HCT116 (cell line): ENCODE data around the gene ELP2. TPM values are rescaled to one million over a fixed set of nuclear protein-coding genes. Genes with fewer than 3 reads are reported as not detected.

Experiments used
- ATAC-seq: fragments of 200-7000 bp; cut with Tn5 transposase; 2 replicates; pipeline ENCODE4 v1.9.1; 2020; ENCODE audit warnings: mild to moderate bottlenecking, moderate library complexity
- BruUV-seq: library from RNA; stranded (reverse); fragments of 400-500 nt; replicated peaks from 2 replicates; lab custom pipeline; 2021; lab: Mats Ljungman, UMichigan
- CTCF ChIA-PET: fragments of 300-600 bp; sonication (Branson Sonifier 250); formaldehyde crosslinking; loops from one replicate; lab custom pipeline; 2021; ENCODE audit warnings: antibody characterized with exemption; lab: Charles Lee
- POLR2A ChIA-PET: fragments of 300-600, 350-600 bp; sonication (Branson Sonifier 250); formaldehyde crosslinking; loops from one replicate; lab custom pipeline; 2021; ENCODE audit warnings: antibody characterized with exemption; lab: Charles Lee
- RAD21 ChIA-PET, 2 experiments: fragments of 300-600 bp; sonication (Branson Sonifier 250); formaldehyde crosslinking; loops; one replicate each; lab custom pipeline; 2023; ENCODE audit warnings: low total read pairs in 2 of 2; ENCODE audit not compliant: uncharacterized antibody in 2 of 2, unreplicated experiment in 2 of 2, low non-redundant PET in 1 of 2; lab: Charles Lee
- DNase-seq: peaks from one replicate; pipeline ENCODE4 v3.0.0-alpha.2; 2010; ENCODE audit warnings: low read depth, low spot score
- H2AFZ ChIP-seq: fragments of 200-600 bp; shearing (Covaris generic), sonication (generic); 2 replicates; pipeline ENCODE4 v1.6.1; 2017; ENCODE audit warnings: low read depth, mixed run types, mixed read lengths, antibody characterized with exemption, low read length; ENCODE audit not compliant: poor library complexity, severe bottlenecking
- H3K27ac ChIP-seq: 2 replicates; pipeline ENCODE4 v1.5.1; 2012; ENCODE audit warnings: low read depth, low read length
- H3K27me3 ChIP-seq: fragments of 200-600 bp; sonication (generic); 2 replicates; pipeline ENCODE4 v1.6.1; 2016; ENCODE audit warnings: mixed run types, low read length, mixed read lengths; ENCODE audit not compliant: insufficient read depth
- H3K36me3 ChIP-seq, 2 experiments: fragments of 200-500 bp in 1 of 2; fragments of 200-600 bp in 1 of 2; sonication (Bioruptor generic) in 1 of 2; sonication (generic) in 1 of 2; 2 replicates each; pipeline versions ENCODE4 v1.5.1 to v1.6.1; 2014 to 2016; ENCODE audit warnings: low read length in 2 of 2, inconsistent platforms in 1 of 2, mixed read lengths in 1 of 2, mixed run types in 1 of 2; ENCODE audit not compliant: insufficient read depth in 2 of 2, control insufficient read depth in 1 of 2
- H3K4me1 ChIP-seq, 2 experiments: fragments of 200-600 bp in 1 of 2; sonication (generic) in 1 of 2; 2 replicates each; pipeline versions ENCODE4 v1.5.1 to v1.6.1; 2012 to 2017; ENCODE audit warnings: low read length in 2 of 2, inconsistent platforms in 1 of 2, mild to moderate bottlenecking in 1 of 2, mixed read lengths in 1 of 2, mixed run types in 1 of 2, moderate library complexity in 1 of 2; ENCODE audit not compliant: insufficient read depth in 2 of 2, control insufficient read depth in 1 of 2
- H3K4me2 ChIP-seq: fragments of 200-600 bp; sonication (generic); 2 replicates; pipeline ENCODE4 v1.6.1; 2017; ENCODE audit warnings: mixed run types, low read length, mixed read lengths
- H3K4me3 ChIP-seq, 2 experiments: fragments of 200-600 bp in 1 of 2; sonication (generic) in 1 of 2; replicated peaks in 1 of 2; 2 replicates each; pipeline ENCODE4 v1.5.1; 2011 to 2016; ENCODE audit warnings: low read length in 2 of 2, control low read depth in 1 of 2, low read depth in 1 of 2, mild to moderate bottlenecking in 1 of 2, mixed read lengths in 1 of 2, mixed run types in 1 of 2
- H3K79me2 ChIP-seq: fragments of 200-600 bp; sonication (generic); 2 replicates; pipeline ENCODE4 v1.6.1; 2017; ENCODE audit warnings: mild to moderate bottlenecking, mixed run types, low read length, moderate library complexity, mixed read lengths; ENCODE audit not compliant: insufficient read depth
- H3K9ac ChIP-seq: fragments of 200-600 bp; sonication (generic); 2 replicates; pipeline ENCODE4 v1.6.1; 2016; ENCODE audit warnings: low read length, mixed read lengths
- H3K9me2 ChIP-seq: fragments of 200-600 bp; sonication (generic), shearing (Covaris generic); 2 replicates; pipeline ENCODE4 v1.6.1; 2017; ENCODE audit warnings: mixed run types, mild to moderate bottlenecking, moderate library complexity; ENCODE audit not compliant: insufficient read depth
- H3K9me3 ChIP-seq, 2 experiments: fragments of 200-500 bp in 1 of 2; fragments of 200-600 bp in 1 of 2; sonication (Bioruptor generic) in 1 of 2; sonication (generic) in 1 of 2; 2 replicates each; pipeline ENCODE4 v1.6.1; 2014 to 2017; ENCODE audit warnings: low read length in 2 of 2, mixed read lengths in 2 of 2, inconsistent platforms in 1 of 2, low read depth in 1 of 2, mild to moderate bottlenecking in 1 of 2, mixed run types in 1 of 2, moderate library complexity in 1 of 2; ENCODE audit not compliant: control insufficient read depth in 1 of 2, insufficient read depth in 1 of 2
- H4K20me1 ChIP-seq: fragments of 200-600 bp; sonication (generic), shearing (Covaris generic); 2 replicates; pipeline ENCODE4 v1.6.1; 2017; ENCODE audit warnings: mixed run types, mild to moderate bottlenecking, moderate library complexity; ENCODE audit not compliant: insufficient read depth
- CEBPB ChIP-seq: IDR thresholded peaks from 2 replicates; pipeline ENCODE4 v1.6.1; 2012; ENCODE audit warnings: low read depth
- ELF1 ChIP-seq: IDR thresholded peaks from 2 replicates; pipeline ENCODE4 v1.6.1; 2012; ENCODE audit warnings: low read depth, borderline replicate concordance
- FOSL1 ChIP-seq: IDR thresholded peaks from 2 replicates; pipeline ENCODE4 v1.6.1; 2012; ENCODE audit warnings: low read depth
- JUND ChIP-seq: IDR thresholded peaks from 2 replicates; pipeline ENCODE4 v1.6.1; 2012
- POLR2AphosphoS5 ChIP-seq: IDR thresholded peaks from 2 replicates; pipeline ENCODE4 v1.6.1; 2011; ENCODE audit warnings: mild to moderate bottlenecking, low read depth, low read length, moderate library complexity
- SIN3A ChIP-seq: IDR thresholded peaks from 2 replicates; pipeline ENCODE4 v1.6.1; 2012; ENCODE audit warnings: low read depth
- SRF ChIP-seq: IDR thresholded peaks from 2 replicates; pipeline ENCODE4 v1.6.1; 2012; ENCODE audit warnings: low read depth
- ZNF274 ChIP-seq: fragments of 200-500 bp; sonication (Bioruptor generic); IDR thresholded peaks from 2 replicates; pipeline ENCODE4 v1.6.1; 2014; ENCODE audit warnings: mild to moderate bottlenecking, low read depth, low read length, inconsistent platforms
- intact Hi-C: fragments of 100-400 bp; cut with micrococcal nuclease; formaldehyde crosslinking; loops from 2 replicates; pipeline ENCODE4 v1.10.0; 2022
- total RNA-seq: library from RNA; stranded (reverse); gene quantifications from one replicate; pipeline ENCODE4 v1.2.1, GENCODE V29; 2021; ENCODE audit not compliant: unreplicated experiment
- TF ChIP-seq, protein P1 (sequence below): IDR thresholded peaks from 2 replicates; pipeline ENCODE4 v1.6.1; 2012
- TF ChIP-seq, protein P2 (sequence below): IDR thresholded peaks from 2 replicates; pipeline ENCODE4 v1.6.1; 2011; ENCODE audit warnings: mild to moderate bottlenecking, low read length, moderate library complexity; ENCODE audit not compliant: insufficient replicate concordance; ENCODE audit errors: extremely low read depth
- TF ChIP-seq, protein P3 (sequence below): IDR thresholded peaks from 2 replicates; pipeline ENCODE4 v1.6.1; 2012; ENCODE audit warnings: low read depth
- TF ChIP-seq, protein P4 (sequence below): IDR thresholded peaks from 2 replicates; pipeline ENCODE4 v1.6.1; 2012

Gene ELP2
- total RNA-seq, 1 experiment from 2014 or later: 109 TPM

- DNase-seq (no peak), ATAC-seq (no peak)
- TF ChIP-seq, protein P1, sequence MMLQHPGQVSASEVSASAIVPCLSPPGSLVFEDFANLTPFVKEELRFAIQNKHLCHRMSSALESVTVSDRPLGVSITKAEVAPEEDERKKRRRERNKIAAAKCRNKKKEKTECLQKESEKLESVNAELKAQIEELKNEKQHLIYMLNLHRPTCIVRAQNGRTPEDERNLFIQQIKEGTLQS: no peak
- TF ChIP-seq SIN3A (no peak), ELF1 (no peak), CEBPB (no peak), ZNF274 (no peak), SRF (no peak), JUND (no peak), POLR2AphosphoS5 (no peak), FOSL1 (no peak)
- TF ChIP-seq, protein P2, sequence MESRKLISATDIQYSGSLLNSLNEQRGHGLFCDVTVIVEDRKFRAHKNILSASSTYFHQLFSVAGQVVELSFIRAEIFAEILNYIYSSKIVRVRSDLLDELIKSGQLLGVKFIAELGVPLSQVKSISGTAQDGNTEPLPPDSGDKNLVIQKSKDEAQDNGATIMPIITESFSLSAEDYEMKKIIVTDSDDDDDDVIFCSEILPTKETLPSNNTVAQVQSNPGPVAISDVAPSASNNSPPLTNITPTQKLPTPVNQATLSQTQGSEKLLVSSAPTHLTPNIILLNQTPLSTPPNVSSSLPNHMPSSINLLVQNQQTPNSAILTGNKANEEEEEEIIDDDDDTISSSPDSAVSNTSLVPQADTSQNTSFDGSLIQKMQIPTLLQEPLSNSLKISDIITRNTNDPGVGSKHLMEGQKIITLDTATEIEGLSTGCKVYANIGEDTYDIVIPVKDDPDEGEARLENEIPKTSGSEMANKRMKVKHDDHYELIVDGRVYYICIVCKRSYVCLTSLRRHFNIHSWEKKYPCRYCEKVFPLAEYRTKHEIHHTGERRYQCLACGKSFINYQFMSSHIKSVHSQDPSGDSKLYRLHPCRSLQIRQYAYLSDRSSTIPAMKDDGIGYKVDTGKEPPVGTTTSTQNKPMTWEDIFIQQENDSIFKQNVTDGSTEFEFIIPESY: no peak
- TF ChIP-seq, protein P3, sequence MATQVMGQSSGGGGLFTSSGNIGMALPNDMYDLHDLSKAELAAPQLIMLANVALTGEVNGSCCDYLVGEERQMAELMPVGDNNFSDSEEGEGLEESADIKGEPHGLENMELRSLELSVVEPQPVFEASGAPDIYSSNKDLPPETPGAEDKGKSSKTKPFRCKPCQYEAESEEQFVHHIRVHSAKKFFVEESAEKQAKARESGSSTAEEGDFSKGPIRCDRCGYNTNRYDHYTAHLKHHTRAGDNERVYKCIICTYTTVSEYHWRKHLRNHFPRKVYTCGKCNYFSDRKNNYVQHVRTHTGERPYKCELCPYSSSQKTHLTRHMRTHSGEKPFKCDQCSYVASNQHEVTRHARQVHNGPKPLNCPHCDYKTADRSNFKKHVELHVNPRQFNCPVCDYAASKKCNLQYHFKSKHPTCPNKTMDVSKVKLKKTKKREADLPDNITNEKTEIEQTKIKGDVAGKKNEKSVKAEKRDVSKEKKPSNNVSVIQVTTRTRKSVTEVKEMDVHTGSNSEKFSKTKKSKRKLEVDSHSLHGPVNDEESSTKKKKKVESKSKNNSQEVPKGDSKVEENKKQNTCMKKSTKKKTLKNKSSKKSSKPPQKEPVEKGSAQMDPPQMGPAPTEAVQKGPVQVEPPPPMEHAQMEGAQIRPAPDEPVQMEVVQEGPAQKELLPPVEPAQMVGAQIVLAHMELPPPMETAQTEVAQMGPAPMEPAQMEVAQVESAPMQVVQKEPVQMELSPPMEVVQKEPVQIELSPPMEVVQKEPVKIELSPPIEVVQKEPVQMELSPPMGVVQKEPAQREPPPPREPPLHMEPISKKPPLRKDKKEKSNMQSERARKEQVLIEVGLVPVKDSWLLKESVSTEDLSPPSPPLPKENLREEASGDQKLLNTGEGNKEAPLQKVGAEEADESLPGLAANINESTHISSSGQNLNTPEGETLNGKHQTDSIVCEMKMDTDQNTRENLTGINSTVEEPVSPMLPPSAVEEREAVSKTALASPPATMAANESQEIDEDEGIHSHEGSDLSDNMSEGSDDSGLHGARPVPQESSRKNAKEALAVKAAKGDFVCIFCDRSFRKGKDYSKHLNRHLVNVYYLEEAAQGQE: no peak
- TF ChIP-seq, protein P4, sequence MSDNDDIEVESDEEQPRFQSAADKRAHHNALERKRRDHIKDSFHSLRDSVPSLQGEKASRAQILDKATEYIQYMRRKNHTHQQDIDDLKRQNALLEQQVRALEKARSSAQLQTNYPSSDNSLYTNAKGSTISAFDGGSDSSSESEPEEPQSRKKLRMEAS: no peak
- Histone ChIP-seq H3K27ac (no peak overlapping the region), H3K9me2 (no peaks in the 10 kb centered on the region), H3K9me3 (no peaks in the 10 kb centered on the region), H3K4me1 (no peaks in the 10 kb centered on the region), H3K4me2 (no peak overlapping the region), H3K79me2 (no peaks in the 10 kb centered on the region), H3K4me3 (no peak overlapping the region), H3K9ac (no peak overlapping the region), H4K20me1 (no peaks in the 10 kb centered on the region), H3K36me3 (no peaks in the 10 kb centered on the region), H3K27me3 (no peaks in the 10 kb centered on the region), H2AFZ (no peak overlapping the region)
- ChIA-PET POLR2A (no interaction called here), CTCF (no interaction called here), RAD21 (no interaction called here)
- intact Hi-C loops: no loop called here
- no TSS peak for BruUV-seq
Measured at GRCh38 chr18:36215577-36215976, 85.9 kb downstream of the ELP2 start.
